Neural progenitor cell (in vitro differentiated cells): ENCODE results near the gene RFX8. TPM values are rescaled to one million over a fixed set of nuclear protein-coding genes. Genes with fewer than 3 reads are reported as not detected.

ENCODE experiments used
- DNase-seq: peaks from one replicate; pipeline ENCODE4 v3.0.0-alpha.2; 2016; ENCODE audit warnings: low spot score
- H2AFZ ChIP-seq: fragments of 200-600 bp; sonication (generic); replicated peaks from 2 replicates; pipeline ENCODE4 v1.6.1; 2016; ENCODE audit warnings: antibody characterized with exemption
- H3F3A ChIP-seq: fragments of 200-600 bp; sonication (generic); 2 replicates; pipeline ENCODE4 v1.6.1; 2016; ENCODE audit warnings: antibody characterized with exemption, low read depth
- H3K27ac ChIP-seq: fragments of 200-600 bp; sonication (generic); 2 replicates; pipeline ENCODE4 v1.5.1; 2016; ENCODE audit warnings: mild to moderate bottlenecking
- H3K27me3 ChIP-seq: fragments of 200-600 bp; sonication (generic); 2 replicates; pipeline ENCODE4 v1.6.1; 2016; ENCODE audit warnings: mild to moderate bottlenecking, moderate library complexity
- H3K36me3 ChIP-seq: fragments of 200-600 bp; sonication (generic); 2 replicates; pipeline ENCODE4 v1.5.1; 2016
- H3K4me1 ChIP-seq: fragments of 200-600 bp; sonication (generic); 2 replicates; pipeline ENCODE4 v1.6.1; 2016; ENCODE audit warnings: mixed run types
- H3K4me2 ChIP-seq: fragments of 200-600 bp; sonication (generic); 2 replicates; pipeline ENCODE4 v1.6.1; 2016
- H3K4me3 ChIP-seq: fragments of 200-600 bp; sonication (generic); 2 replicates; pipeline ENCODE4 v1.5.1; 2016
- H3K79me2 ChIP-seq: fragments of 200-600 bp; sonication (generic); 2 replicates; pipeline ENCODE4 v1.6.1; 2016; ENCODE audit warnings: low read depth
- H3K9ac ChIP-seq: fragments of 200-600 bp; sonication (generic); 2 replicates; pipeline ENCODE4 v1.6.1; 2016
- H3K9me3 ChIP-seq: fragments of 200-600 bp; sonication (generic); 2 replicates; pipeline ENCODE4 v1.5.1; 2016; ENCODE audit warnings: low read depth
- H4K20me1 ChIP-seq: fragments of 200-600 bp; sonication (generic); 2 replicates; pipeline ENCODE4 v1.6.1; 2016; ENCODE audit warnings: low read depth
- H3K27ac Mint-ChIP-seq: 3 replicates; pipeline ENCODE4 v1.8.0; 2021; ENCODE audit warnings: mixed read lengths
- H3K27me3 Mint-ChIP-seq: 2 replicates; pipeline ENCODE4 v1.8.0; 2022; ENCODE audit warnings: low read depth, mild to moderate bottlenecking, inconsistent platforms, moderate library complexity, mixed read lengths; ENCODE audit not compliant: insufficient read depth
- H3K36me3 Mint-ChIP-seq: 3 replicates; pipeline ENCODE4 v1.8.0; 2021; ENCODE audit warnings: mixed read lengths
- H3K4me1 Mint-ChIP-seq: 3 replicates; pipeline ENCODE4 v1.8.0; 2021; ENCODE audit warnings: mixed read lengths
- H3K4me3 Mint-ChIP-seq: 3 replicates; pipeline ENCODE4 v1.8.0; 2021; ENCODE audit warnings: mild to moderate bottlenecking, moderate library complexity, mixed read lengths
- H3K9me3 Mint-ChIP-seq: 3 replicates; pipeline ENCODE4 v1.8.0; 2020; ENCODE audit warnings: mixed read lengths
- CTCF ChIP-seq: fragments of 200-600 bp; sonication (generic); IDR thresholded peaks from 2 replicates; pipeline ENCODE4 v1.5.1; 2017; ENCODE audit warnings: antibody characterized with exemption, mild to moderate bottlenecking
- EZH2 ChIP-seq: fragments of 200-600 bp; sonication (generic); IDR thresholded peaks from 2 replicates; pipeline ENCODE4 v1.6.1; 2017; ENCODE audit warnings: antibody characterized with exemption, mild to moderate bottlenecking, moderate library complexity
- EZH2phosphoT487 ChIP-seq: fragments of 200-600 bp; sonication (generic); IDR thresholded peaks from 2 replicates; pipeline ENCODE4 v1.6.1; 2017; ENCODE audit warnings: antibody characterized with exemption
- total RNA-seq: library from RNA; depleted of rRNA; stranded (reverse); fragments of >200 nt; gene quantifications from 2 replicates; pipeline ENCODE4 v1.2.3, GENCODE V29; 2015; ENCODE audit warnings: low replicate concordance

RFX8 gene
- total RNA-seq, 1 donor from 2014 or later: 0.37 TPM

DNA sequence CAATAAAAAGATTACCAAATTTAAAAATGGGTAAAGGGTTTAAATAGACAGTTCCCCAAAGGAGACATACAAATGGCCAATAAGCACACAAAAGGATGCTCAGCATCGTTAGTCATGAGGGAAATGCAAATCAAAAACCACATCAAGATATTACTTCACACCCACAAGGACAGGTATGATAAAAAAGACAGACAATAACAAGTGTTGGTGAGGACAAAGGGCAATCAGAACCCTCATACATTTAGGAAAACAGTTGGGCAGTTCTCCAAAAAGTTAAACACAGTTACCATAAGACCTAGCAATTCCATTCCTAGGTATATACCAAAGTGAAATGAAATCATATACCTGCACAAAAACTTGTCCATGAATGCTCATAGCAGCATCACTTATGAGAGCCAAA lies 102.1 kb downstream of the RFX8 start:
- no peak for TF ChIP-seq CTCF
- TF ChIP-seq EZH2phosphoT487: no peak
- no peak for TF ChIP-seq EZH2
- Mint-ChIP-seq H3K27me3 (peaks cover 4% of the 10 kb centered on the region), H3K4me3 (no peak overlapping the region), H3K36me3 (no peaks in the 10 kb centered on the region), H3K4me1 (peaks cover 13% of the 10 kb centered on the region), H3K9me3 (peaks cover 2% of the 10 kb centered on the region), H3K27ac (no peak overlapping the region)
- H3K79me2 ChIP-seq: no peaks in the 10 kb centered on the region
- H3K27ac ChIP-seq: no peak overlapping the region
- no peak for DNase-seq
- H3K4me1 ChIP-seq: peaks cover 8% of the 10 kb centered on the region
- no peaks in the 10 kb centered on the region for H3K9me3 ChIP-seq
- H4K20me1 ChIP-seq: no peaks in the 10 kb centered on the region
- H3K36me3 ChIP-seq: no peaks in the 10 kb centered on the region
- H3K27me3 ChIP-seq: no peaks in the 10 kb centered on the region
- no peaks in the 10 kb centered on the region for H3F3A ChIP-seq
- H3K9ac ChIP-seq: no peak overlapping the region
- H2AFZ ChIP-seq: no peak overlapping the region
- H3K4me2 ChIP-seq: no peak overlapping the region
- H3K4me3 ChIP-seq: no peak overlapping the region

DNA sequence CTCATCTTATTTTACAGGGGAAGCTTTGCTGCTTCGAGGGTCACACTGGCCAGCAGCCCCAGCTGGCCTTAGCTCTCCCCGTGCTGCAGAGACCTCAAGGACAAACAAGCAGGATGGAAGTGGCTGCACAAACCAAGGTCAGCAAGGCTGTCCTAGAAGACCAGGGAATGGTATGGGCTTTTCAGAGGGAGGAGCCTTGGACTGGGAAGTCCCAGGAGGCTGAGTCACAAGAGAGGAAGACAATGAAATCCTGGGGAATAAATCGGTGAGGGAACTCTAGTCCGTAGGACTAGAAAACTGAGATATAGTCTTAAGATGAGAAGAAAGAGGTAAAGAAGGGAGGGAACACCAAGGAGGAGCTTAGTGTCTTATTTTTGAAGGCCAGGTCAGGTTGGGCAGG lies 103.3 kb downstream of the RFX8 start:
- no peaks in the 10 kb centered on the region for H4K20me1 ChIP-seq
- Mint-ChIP-seq H3K36me3 (no peaks in the 10 kb centered on the region), H3K27me3 (peaks cover 4% of the 10 kb centered on the region), H3K4me3 (peak overlapping the region; percentile 4), H3K4me1 (peaks cover 13% of the 10 kb centered on the region), H3K27ac (no peak overlapping the region), H3K9me3 (peaks cover 2% of the 10 kb centered on the region)
- no peak overlapping the region for H3K4me3 ChIP-seq
- H3K36me3 ChIP-seq: no peaks in the 10 kb centered on the region
- H2AFZ ChIP-seq: no peak overlapping the region
- H3K79me2 ChIP-seq: no peaks in the 10 kb centered on the region
- no peaks in the 10 kb centered on the region for H3K27me3 ChIP-seq
- peaks cover 8% of the 10 kb centered on the region for H3K4me1 ChIP-seq
- no peak overlapping the region for H3K27ac ChIP-seq
- DNase-seq: no peak
- no peak for TF ChIP-seq EZH2
- no peak for TF ChIP-seq CTCF
- TF ChIP-seq EZH2phosphoT487: no peak
- no peak overlapping the region for H3K9ac ChIP-seq
- no peak overlapping the region for H3K4me2 ChIP-seq
- no peaks in the 10 kb centered on the region for H3K9me3 ChIP-seq
- H3F3A ChIP-seq: no peaks in the 10 kb centered on the region

GRCh38 chr2:101369100-101369499 lies 105.8 kb downstream of the RFX8 start:
- Mint-ChIP-seq H3K4me1 (peaks cover 7% of the 10 kb centered on the region), H3K36me3 (no peaks in the 10 kb centered on the region), H3K4me3 (no peak overlapping the region), H3K27me3 (peaks cover 4% of the 10 kb centered on the region), H3K27ac (no peak overlapping the region), H3K9me3 (peaks cover 4% of the 10 kb centered on the region)
- Histone ChIP-seq H3K4me3 (no peak overlapping the region), H3K9ac (no peak overlapping the region), H3K4me2 (no peak overlapping the region), H3K4me1 (peaks cover 8% of the 10 kb centered on the region), H4K20me1 (no peaks in the 10 kb centered on the region), H2AFZ (no peak overlapping the region), H3K27ac (no peak overlapping the region), H3K79me2 (no peaks in the 10 kb centered on the region), H3K27me3 (no peaks in the 10 kb centered on the region), H3F3A (no peaks in the 10 kb centered on the region), H3K36me3 (no peaks in the 10 kb centered on the region), H3K9me3 (no peaks in the 10 kb centered on the region)
- no peak for TF ChIP-seq EZH2phosphoT487
- no peak for TF ChIP-seq EZH2
- TF ChIP-seq CTCF: no peak
- DNase-seq: no peak
